Measurements from ENCODE around the gene RABGAP1L.
"Not testable (repeated sequence)": the region's sequence is repeated elsewhere in the genome, so short reads cannot be mapped to it uniquely, and the experiment has no call there.

RABGAP1L gene

DNA sequence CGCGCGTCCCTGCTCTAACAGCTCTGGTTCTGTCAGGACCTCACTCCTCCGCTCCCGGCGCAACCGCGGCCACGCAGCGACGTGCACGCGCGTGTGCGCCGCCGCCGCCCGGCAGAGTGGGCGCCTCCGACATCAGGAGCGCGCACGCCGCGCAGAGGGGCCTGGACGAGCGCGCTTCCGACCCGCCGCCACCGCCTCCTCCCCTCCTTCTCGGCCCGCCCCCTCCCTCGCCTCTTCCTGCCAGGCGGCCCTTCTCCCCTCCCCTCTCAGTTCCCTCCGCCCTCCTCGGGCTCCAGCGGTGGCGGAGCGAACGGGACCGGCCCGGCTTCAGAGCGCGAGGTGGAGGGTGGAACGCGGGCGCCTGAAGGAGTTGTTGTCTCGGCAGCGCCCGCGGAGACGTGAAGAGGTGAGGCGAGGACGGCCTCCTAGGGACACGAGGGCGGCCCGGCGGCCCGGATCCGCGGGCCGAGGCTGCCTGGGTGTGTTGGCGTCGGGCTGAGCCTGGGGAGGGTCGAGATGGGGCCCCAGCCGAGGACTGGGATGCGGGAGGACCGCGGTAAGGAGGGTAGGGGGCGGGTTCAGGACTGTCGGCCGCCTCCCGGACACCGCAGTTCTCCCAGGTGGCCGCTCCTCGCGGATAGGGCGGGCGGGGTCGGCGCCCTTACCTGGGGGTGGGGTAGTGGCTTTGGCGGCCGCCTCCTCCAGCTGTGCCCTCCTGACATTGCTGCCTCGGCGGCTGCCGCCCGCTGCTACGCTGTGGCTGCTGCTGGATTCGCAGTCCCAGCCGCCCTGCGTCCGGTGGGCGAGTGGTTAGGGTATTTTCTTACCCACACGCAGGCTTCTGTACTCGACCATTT lies at the start of gene RABGAP1L:
TSS of gene RABGAP1L (plus strand) at position 269 of the 857 bp plus-strand sequence.
- DNase-seq (ENCODE audit: low spot score), result peak; percentile 94

DNA sequence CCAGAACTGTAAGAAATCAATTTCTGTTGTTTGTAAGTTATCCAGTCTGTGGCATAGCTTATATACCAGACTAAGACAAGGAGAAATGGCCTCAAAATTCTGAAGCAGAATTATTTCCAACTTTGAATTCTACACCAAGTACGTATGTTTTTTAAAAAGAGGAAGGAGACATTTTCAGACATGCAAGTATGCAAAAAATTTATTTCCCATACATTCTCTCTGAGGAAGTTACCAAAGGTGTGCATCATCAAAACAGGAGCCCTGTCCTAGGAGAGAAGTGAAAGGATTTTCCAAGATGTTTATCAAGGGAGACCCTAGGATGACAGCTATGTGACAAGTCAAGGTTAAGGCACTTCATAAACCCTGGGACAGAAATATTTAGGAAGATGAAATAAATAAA lies 49.3 kb upstream of the RABGAP1L start:
- no peak for DNase-seq (ENCODE audit: low spot score)

DNA sequence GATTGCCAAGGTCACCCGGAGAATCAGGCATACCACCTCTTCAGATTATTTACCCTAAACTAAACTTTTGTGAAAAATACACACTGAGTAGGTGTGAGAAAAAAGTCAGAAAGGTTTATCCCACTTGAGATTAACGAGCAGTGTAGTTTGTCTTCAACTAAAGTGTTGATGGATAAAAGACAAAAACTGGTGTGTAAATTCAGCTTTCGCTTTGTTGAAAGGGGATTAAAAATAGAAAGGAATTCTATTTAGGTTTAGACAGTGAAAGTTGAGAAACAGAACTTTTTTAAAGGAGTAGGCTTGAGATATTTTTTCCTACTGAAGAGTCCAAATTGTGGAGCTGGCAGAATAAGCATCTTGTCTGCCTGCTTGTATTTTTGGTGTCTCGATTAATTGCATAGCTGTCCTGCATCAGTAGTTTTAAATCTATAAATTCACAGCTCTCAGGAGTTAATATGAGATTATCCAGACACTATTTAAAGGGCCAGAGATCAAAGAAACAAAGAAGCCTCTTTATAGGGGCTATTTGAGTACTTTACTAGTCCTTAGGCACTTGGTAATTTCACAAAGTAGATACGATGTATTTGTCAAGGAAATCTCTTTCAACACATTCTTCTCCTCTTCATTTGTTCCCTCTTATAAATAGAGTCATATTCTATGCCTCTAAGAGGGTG lies 46.7 kb upstream of the RABGAP1L start:
- no peak for DNase-seq (ENCODE audit: low spot score)

DNA sequence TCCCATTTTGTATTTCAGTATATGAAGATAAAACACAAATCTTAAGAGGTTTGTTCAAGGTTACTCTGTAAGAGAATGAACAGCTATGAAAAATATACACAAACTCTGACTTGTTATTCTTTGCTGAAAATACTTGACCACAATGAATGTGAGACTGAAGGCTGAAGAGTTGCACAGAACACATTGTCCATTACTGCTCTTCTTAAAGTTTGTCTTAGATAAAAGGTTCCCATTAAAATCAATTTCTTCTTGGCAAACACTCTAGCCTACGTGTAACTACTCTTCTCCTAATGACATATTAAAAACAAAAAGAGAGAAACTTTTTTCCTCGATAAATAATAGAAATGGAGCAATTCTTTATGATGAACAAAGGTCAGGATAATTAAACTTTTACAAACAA lies 45.2 kb upstream of the RABGAP1L start:
- no peak for DNase-seq (ENCODE audit: low spot score)

DNA sequence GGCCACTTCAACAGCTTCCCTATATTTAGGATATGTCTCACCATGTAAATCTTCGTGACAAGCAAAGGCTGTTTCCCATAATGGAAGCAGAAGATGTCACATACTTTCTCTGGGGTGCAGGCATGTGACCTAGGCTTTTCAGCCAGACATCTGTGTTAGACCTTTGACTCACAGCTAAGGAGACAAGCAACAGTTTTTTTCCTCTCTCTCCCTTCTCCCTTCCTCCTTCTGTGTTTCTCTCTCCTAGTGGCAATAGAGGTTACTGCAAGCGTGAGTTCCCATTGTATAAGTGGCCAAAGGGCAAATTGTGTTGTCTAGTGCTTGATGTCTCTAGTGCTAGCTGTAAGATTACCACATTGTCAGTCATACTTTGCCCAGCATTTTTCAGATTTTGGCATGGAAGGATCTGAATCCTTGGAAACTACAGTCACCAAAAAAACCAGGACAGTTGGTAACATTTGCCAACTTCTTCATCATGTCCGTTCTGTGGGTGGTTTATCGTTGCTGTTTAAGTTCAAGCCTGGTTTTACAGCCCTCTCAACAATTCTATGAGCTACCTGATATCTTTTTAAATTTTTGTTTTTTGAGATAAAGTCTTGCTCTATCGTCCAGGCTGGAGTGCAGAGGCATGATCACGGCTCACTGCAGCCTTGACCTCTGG lies 44.4 kb upstream of the RABGAP1L start:
- DNase-seq (ENCODE audit: low spot score), result peak; percentile 60

DNA sequence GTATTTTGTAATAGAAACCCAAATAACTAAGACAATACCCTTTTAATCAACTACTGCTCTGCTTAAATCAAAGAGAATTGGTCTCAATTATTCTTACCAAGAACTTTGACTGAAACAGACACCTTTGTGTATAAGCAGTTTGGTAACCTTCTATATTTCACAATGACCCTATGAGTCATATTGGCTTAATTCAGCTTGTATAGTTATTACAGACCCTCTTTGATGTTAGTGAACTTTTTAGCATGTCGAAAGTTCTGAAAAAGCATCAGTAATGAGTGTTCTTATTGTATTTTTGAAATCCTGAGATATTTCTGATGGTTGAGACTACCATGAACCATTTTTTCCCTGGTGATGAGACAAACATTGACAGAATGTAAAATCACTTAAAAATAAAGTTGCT lies 43.3 kb upstream of the RABGAP1L start:
- no peak for DNase-seq (ENCODE audit: low spot score)

DNA sequence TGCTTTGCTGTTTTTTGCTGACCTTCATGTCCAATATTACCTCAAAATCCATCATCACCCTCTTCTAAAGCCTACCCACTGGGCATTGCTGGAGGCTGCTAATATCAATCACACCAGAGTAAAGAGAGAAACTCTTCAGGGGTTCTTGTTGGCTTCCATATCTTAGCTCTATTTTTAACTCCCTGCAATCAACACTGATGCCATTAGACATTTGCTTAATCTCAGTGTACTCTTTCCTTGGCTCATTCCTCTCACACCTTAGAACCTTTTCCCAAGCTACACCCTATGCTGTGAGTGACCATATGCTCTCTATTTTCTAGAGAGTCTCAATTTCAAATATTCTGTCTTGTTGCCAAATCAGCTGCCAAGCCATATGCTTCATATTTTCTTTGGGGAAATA lies 40.6 kb upstream of the RABGAP1L start:
- DNase-seq (ENCODE audit: low spot score), result peak; percentile 98

DNA sequence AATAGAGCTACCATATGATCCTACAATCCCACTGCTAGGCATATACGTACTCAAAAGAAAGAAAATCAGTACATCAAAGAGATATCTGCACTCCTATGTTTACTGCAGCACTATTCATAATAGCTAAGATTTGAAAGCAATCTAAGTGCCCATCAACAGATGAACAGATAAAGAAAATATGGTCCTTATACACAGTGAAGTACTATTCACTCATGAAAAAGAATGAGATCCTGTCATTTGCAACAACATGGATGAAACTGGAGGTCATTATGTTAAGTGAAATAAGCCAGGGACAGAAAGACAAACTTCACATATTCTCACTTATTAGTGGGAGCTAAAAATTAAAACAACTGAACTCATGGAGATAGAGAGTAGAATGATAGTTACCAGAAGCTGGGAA lies 37.0 kb upstream of the RABGAP1L start:
- DNase-seq (ENCODE audit: low spot score), result not testable (repeated sequence)

DNA sequence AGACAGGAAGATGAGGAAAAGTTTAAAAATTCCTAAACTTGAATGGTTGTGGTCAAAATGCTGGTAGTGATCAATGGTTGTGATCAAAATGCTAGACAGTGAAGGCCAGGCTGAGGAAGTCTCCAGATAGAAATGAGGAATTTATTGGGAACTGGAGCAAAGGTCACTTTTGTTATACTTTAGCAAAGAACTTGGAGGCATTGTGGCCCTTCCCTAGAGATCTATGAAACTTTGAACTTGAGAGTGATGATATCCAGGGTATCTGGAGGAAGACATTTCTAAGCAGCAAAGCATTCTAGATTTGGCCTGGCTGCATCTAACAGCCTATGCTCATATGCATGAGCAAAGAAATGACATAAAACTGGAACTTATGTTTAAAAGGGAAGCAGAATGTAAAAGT lies 35.5 kb upstream of the RABGAP1L start:
- no peak for DNase-seq (ENCODE audit: low spot score)

DNA sequence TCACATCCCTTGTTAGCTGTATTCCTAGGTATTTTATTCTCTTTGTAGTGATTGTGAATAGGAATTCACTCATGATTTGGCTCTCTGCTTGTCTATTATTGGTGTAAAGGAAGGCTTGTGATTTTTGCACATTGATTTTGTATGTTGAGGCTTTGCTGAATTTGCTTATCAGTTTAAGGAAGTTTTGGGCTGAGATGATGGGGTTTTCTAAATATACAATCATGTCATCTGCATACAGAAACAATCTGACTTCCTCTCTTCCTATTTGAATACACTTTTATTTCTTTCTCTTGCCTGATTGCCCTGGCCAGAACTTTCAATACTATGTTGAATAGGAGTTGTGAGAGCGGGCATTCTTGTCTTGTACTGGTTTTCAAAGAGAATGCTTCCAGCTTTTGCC lies 32.1 kb upstream of the RABGAP1L start:
- not testable (repeated sequence) for DNase-seq (ENCODE audit: low spot score)

DNA sequence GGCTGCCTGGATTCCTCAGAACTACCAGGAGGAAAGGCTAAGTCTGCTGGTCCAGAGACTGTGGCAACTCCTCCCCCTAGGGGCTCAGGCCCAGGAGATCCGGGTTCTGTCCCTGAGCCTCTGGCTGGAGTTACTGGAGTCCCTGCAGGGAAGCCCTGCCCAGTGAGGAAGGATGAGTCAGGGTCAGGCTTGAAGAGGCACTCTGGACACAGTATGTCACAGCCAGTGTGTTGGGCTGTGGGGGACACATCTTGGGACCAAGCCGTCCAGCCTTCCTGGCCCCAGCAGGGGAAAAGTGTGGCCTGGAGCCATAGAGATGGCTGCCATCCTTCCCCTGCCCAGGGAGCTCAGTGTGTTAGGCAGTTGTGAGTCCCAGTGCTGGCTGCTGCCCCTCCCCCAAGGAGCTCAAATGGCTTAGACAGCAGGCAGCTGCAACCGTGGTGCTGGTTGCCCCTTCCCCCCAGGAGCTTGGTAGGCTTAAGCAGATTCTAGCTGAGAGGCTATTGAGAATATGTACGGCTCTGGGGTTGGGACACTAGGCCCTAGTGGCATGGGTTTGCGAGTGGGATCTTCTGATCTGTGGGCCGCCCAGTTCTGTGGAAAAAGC lies 28.2 kb upstream of the RABGAP1L start:
- no peak for DNase-seq (ENCODE audit: low spot score)

DNA sequence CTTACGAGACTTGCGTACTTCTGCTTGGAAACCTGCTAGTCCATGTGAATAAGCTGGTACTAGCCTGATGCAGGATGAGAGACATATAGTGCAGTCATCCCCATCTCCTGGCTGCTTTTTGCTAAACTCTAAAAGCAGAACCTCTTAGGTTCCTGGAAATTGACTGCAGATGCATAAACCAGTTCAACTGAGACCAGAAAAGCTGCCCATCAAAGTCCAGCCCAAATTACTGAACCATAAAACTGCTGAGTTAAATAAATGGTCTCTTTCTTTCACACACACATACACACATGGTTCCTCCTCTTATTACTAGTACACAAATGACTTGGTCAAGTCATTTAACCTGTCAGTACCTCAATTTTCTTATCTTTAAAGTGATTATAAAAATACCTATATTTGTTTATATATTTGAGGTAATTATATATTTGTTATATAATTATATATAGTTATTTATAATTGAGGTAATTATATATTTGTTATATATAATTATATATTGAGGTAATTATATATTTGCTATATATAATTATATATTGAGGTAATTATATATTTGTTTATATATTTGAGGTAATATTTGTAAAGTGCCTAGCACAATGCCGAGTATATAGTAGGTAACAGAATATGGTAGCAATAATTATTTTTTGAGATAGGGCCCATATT lies 25.2 kb upstream of the RABGAP1L start:
- no peak for DNase-seq (ENCODE audit: low spot score)

DNA sequence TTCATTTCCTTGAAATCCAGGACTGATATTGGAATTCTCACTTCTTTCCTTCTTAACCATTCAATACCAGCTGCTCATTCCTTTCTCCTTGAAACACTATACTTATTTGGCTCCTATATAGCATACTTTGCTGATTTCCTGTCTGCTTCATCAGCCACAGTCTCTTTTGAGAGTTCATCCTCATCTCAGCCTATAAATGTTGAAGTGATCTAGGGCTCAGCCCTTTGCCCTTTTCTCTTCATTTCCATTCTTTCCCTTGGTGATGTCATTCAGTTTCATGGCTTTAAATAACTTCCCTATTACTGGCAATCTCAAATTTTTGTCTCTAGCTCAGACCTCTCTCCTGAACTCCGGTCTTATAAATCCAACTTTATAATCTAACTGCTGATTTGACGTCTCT lies 24.1 kb upstream of the RABGAP1L start:
- no peak for DNase-seq (ENCODE audit: low spot score)

DNA sequence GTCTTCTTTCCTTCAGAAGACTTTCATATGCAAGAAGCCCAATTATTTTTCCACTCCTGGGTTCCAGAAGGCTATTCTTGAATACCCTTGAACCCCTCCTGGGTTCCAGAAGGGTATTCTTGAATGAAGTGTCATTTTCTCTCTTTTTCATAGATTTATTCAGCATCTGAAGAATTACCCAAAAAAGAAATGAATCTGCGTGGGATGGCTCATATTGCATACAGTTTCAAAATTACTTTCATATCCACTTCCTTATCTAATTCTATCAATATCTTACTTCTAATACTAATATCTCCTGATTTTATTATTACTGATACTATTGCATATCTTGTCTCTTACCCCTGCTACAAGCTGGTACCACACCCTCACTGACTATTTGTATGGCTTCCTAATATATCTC lies 22.6 kb upstream of the RABGAP1L start:
- no peak for DNase-seq (ENCODE audit: low spot score)

DNA sequence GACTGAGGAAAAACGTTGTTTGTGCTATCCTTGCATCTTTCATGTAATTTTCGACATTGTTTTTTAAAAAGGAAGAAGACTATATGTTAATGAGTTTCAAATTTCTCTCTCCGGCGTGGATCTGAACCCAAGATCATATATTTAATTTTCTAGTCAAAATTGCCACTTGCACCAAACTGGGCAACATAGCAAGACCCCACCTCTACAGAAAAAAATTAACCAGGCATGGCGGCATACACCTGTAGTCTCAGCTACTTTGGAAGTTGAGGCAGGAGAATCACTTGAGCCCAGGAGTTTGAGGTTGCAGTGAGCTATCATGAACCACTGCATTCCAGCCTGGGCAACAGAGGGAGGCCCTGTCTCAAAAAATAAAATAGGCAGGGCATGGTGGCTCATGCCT lies 16.5 kb upstream of the RABGAP1L start:
- no peak for DNase-seq (ENCODE audit: low spot score)

DNA sequence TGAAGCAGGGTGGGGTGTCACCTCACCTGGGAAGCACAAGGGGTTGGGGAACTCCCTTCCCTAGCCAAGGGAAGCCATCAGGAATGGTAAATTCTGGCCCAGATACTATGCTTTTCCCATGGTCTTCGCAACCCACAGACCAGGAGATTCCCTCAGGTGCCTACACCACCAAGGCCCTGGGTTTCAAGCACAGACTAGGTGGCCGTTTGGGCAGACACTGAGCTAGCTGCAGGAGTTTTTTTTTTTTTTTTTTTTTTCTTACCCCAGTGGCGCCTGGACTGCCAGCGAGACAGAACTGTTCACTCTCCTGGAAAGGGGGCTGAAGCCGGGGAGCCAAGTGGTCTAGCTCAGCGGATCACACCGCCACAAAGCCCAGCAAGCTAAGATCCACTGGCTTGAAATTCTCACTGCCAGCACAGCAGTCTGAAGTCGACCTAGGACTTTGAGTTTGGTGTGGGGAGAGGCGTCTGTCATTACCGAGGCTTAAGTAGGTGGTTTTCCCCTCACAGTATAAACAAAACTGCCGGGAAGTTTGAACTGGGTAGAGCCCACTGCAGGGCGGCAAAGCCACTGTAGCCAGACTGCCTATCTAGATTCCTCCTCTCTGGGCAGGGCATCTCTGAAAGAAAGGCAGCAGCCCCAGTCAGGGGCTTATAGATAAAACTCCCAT lies 15.5 kb upstream of the RABGAP1L start:
- DNase-seq (ENCODE audit: low spot score), result not testable (repeated sequence)

DNA sequence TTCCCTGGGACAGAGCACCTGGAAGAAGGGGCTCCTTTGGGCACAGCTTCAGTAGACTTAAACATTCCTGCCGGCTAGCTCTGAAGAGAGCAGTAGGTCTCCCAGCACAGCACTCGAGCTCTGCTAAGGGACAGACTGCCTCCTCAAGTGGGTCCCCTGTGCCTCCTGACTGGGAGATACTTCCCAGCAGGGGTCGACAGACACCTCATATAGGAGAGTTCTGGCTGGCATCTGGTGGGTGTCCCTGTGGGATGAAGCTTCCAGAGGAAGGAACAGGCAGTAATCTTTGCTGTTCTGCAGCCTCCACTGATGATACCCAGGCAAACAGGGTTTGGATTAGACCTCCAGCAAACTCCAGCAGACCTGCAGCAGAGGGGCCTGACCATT lies 14.9 kb upstream of the RABGAP1L start:
- not testable (repeated sequence) for DNase-seq (ENCODE audit: low spot score)

DNA sequence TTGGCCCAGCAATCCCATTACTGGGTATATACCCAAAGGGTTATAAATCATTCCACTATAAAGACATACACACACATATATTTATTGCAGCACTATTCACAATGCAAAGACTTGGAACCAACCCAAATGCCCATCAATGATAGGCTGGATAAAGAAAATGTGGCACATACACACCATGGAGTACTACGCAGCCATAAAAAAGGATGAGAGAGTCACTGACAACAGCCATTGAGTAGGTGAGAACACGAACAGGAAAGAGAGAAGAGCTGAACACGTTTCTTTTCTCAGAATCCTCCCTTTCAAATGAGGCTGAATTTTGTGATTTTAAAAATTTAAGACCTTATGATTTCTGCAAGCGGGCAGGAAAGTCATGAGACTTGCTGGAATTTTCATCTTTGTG lies 10.1 kb upstream of the RABGAP1L start:
- DNase-seq (ENCODE audit: low spot score), result no peak

DNA sequence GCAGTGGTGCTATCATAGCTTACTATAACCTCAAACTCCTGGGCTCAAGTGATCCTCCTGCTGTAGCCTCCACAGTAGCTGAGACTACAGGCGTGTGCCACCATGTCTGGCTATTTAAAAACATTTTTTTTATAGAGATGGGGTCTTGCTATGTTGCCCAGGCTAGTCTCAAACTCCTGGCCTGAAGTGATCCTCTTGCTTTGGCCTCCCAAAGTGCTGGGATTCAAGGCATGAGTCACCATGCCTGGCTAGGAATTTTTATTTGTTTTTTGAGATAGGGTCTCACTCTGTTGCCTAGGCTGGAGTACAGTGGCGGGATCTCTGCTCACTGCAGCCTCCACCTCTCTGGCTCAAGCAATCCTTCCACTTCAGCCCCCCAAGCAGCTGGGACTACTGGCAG lies 8.8 kb upstream of the RABGAP1L start:
- no peak for DNase-seq (ENCODE audit: low spot score)

DNA sequence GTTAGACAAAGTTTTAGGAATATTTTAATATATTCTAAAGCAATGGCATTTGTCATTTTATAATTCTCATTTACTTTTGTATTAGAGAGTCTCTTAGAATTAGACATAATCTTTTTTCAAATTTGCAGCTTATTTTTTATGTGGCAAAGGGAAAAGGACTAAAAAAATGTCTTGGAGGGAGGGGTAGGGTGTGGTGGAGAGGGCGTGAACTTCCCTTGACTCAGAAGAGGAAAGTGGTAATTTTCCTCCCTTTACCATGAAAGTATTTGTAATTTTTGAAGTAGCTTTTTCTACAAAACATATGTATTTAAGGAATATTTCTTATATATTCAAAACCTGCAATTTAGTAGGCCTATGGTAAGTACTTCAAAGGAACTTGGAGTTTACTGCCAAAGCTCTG lies 6.9 kb upstream of the RABGAP1L start:
- no peak for DNase-seq (ENCODE audit: low spot score)

DNA sequence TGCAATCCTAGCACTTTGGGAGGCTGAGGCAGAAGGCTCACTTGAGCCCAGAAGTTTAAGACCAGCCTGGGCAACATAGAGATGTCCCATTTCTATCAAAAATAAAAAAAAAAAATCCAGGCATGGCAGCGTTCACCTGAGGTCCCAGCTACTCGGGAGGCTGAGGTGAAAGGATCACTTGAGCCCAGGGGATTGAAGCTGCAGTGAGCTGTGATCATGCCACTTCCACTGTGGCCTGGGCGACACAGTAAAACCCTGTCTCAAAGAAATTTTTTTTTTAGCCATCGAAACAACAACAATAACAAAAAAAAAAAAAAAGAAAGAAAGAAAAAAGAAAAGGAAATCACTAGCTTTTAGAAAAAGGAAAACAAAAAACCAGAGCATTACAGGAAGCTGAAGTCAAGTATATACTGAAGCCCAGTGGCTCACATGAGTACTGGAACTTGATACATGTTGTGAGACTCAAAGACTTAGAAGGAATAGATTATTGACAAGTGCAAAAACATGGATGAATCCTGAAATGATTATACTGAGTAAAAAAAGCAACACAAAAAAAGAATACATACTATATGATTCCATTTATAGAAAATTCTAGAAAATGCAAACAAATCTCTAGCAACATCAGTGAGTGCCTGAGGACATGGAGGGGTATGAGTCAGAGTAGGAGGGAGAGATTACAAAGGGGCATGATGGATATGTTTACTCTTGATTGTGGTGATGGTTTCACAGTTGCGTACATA lies 6.1 kb upstream of the RABGAP1L start:
- no peak for DNase-seq (ENCODE audit: low spot score)
